ENCODE data around the gene ZNG1A. TPM values are rescaled to one million over a fixed set of nuclear protein-coding genes. Genes with fewer than 3 reads are reported as not detected.
"Not testable (repeated sequence)": the region's sequence is repeated elsewhere in the genome, so short reads cannot be mapped to it uniquely, and the experiment has no call there.

Gene ZNG1A
- polyA plus RNA-seq, 3 donors: 26.7 to 70.5 (median 53.1) TPM

DNA sequence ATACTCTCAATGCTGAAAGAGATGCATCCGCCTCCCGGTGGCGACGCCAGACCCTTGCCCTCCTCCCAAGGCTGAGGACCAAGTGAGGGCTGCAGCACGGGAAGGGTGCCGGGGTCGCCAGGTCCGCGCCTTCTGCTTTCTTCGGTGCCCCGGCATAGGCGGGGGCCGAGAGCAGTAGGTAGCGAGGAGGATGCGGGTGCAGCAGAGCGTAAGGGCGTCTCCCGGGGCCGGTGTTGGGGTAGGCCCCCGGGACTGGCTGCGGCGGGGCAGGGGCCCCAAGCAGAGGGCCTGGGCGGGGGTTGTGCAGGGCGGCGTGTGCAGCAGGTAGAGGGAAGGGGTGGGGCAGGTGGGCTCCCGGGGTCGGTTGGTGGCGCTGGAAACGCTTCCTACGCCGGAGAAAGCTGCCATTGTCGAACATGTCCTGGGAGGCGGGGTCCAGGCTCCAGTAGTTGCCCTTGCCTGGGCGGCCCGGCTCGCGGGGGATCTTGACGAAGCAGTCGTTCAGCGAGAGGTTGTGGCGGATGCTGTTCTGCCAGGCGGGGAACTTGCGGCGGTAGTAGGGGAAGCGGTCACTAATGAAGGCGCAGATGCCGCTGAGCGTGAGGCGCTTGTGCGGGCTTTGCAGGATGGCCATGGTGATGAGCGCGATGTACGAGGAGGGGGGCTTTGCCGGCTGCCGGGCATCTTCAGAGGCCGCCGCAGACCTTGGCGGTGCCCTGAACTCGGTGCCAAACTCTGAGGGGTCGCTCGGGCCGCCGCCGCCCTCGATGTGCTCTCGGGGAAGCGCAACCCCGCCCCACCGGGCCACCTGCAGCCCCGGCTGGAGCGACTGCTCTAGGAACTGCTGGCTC is 61.5 kb downstream of the ZNG1A start:
- Histone ChIP-seq H3K4me1 (ENCODE audit: control insufficient read depth in 1 of 2, insufficient read depth in 2 of 2, low read length in 2 of 2) (peaks cover 20 to 25% of the 10 kb centered on the region in 2 donors), H3K27me3 (ENCODE audit: control insufficient read depth in 2 of 2, insufficient read depth in 2 of 2, low read length in 2 of 2) (peaks cover 25 to 44% of the 10 kb centered on the region in 2 donors)
- DNase-seq; H4K20me1 ChIP-seq (ENCODE audit: insufficient read depth, low read length); H3K9ac ChIP-seq (ENCODE audit: insufficient read depth, low read length, poor library complexity, severe bottlenecking); H3K9me3 ChIP-seq (replicated peaks in 1 of 2; ENCODE audit: control insufficient read depth in 1 of 2, insufficient read depth in 1 of 2, low read length in 2 of 2); H3K36me3 ChIP-seq (replicated peaks in 1 of 2; ENCODE audit: control insufficient read depth in 1 of 2, insufficient read depth in 2 of 2, low read length in 2 of 2); H3K27ac ChIP-seq (ENCODE audit: low read depth in 1 of 2, low read length in 2 of 2); H3K79me2 ChIP-seq (ENCODE audit: insufficient read depth, low read length); H3K4me3 ChIP-seq (replicated peaks in 1 of 3; ENCODE audit: low read depth in 2 of 3, low read length in 3 of 3); H3K4me2 ChIP-seq (replicated peaks; ENCODE audit: extremely low read depth, low read length, poor library complexity, severe bottlenecking); intact Hi-C loops (cut with micrococcal nuclease); H2AFZ ChIP-seq (ENCODE audit: insufficient read depth, low read depth, low read length, poor library complexity, severe bottlenecking): not testable (repeated sequence)
- peaks cover 16 to 29% of the 10 kb centered on the region in 2 donors for H3K36me3 Mint-ChIP-seq
- peaks cover 50 to 67% (median 57%) of the 10 kb centered on the region in 3 donors for H3K27me3 Mint-ChIP-seq (ENCODE audit: low read depth in 3 of 3)
- WGBS (ENCODE audit: insufficient coverage): 1% methylated on average over 25 of the region's 71 CpGs
- peak overlapping the region in 1 of 7 donors; percentile 54 for H3K27ac Mint-ChIP-seq
- peaks cover 29% of the 10 kb centered on the region for H3K4me1 Mint-ChIP-seq
- H3K4me3 Mint-ChIP-seq: peak overlapping the region; percentile 58 to 87
- H3K9me3 Mint-ChIP-seq: peaks cover 0 to 22% (median 10%) of the 10 kb centered on the region in 7 donors

GRCh38 chr9:116239-117077 is 62.4 kb downstream of the ZNG1A start:
- H2AFZ ChIP-seq (ENCODE audit: insufficient read depth, low read depth, low read length, poor library complexity, severe bottlenecking); intact Hi-C loops (cut with micrococcal nuclease); H3K79me2 ChIP-seq (ENCODE audit: insufficient read depth, low read length); H3K4me2 ChIP-seq (replicated peaks; ENCODE audit: extremely low read depth, low read length, poor library complexity, severe bottlenecking); H4K20me1 ChIP-seq (ENCODE audit: insufficient read depth, low read length); DNase-seq; H3K9me3 ChIP-seq (replicated peaks in 1 of 2; ENCODE audit: control insufficient read depth in 1 of 2, insufficient read depth in 1 of 2, low read length in 2 of 2); H3K4me3 ChIP-seq (replicated peaks in 1 of 3; ENCODE audit: low read depth in 2 of 3, low read length in 3 of 3); H3K27ac ChIP-seq (ENCODE audit: low read depth in 1 of 2, low read length in 2 of 2); H3K36me3 ChIP-seq (replicated peaks in 1 of 2; ENCODE audit: control insufficient read depth in 1 of 2, insufficient read depth in 2 of 2, low read length in 2 of 2); H3K9ac ChIP-seq (ENCODE audit: insufficient read depth, low read length, poor library complexity, severe bottlenecking): not testable (repeated sequence)
- Mint-ChIP-seq H3K4me3 (peak overlapping the region in 1 of 2 donors; percentile 78), H3K27ac (peak overlapping the region in 1 of 7 donors; percentile 35), H3K9me3 (peaks cover 0 to 22% (median 10%) of the 10 kb centered on the region in 7 donors), H3K4me1 (peaks cover 29% of the 10 kb centered on the region), H3K36me3 (peaks cover 16 to 29% of the 10 kb centered on the region in 2 donors), H3K27me3 (ENCODE audit: low read depth in 3 of 3) (peaks cover 55 to 73% (median 58%) of the 10 kb centered on the region in 3 donors)
- 7% methylated on average over 13 of the region's 41 CpGs for WGBS (ENCODE audit: insufficient coverage)
- H3K4me1 ChIP-seq (ENCODE audit: control insufficient read depth in 1 of 2, insufficient read depth in 2 of 2, low read length in 2 of 2): peaks cover 20 to 25% of the 10 kb centered on the region in 2 donors
- H3K27me3 ChIP-seq (ENCODE audit: control insufficient read depth in 2 of 2, insufficient read depth in 2 of 2, low read length in 2 of 2): peaks cover 27 to 51% of the 10 kb centered on the region in 2 donors

GRCh38 chr9:115118-115451 is 63.8 kb downstream of the ZNG1A start:
- H3K4me2 ChIP-seq (replicated peaks; ENCODE audit: extremely low read depth, low read length, poor library complexity, severe bottlenecking); H3K27ac ChIP-seq (ENCODE audit: low read depth in 1 of 2, low read length in 2 of 2); H3K79me2 ChIP-seq (ENCODE audit: insufficient read depth, low read length); H4K20me1 ChIP-seq (ENCODE audit: insufficient read depth, low read length); H3K27ac Mint-ChIP-seq; H3K9me3 ChIP-seq (replicated peaks in 1 of 2; ENCODE audit: control insufficient read depth in 1 of 2, insufficient read depth in 1 of 2, low read length in 2 of 2); H3K9ac ChIP-seq (ENCODE audit: insufficient read depth, low read length, poor library complexity, severe bottlenecking); DNase-seq; H2AFZ ChIP-seq (ENCODE audit: insufficient read depth, low read depth, low read length, poor library complexity, severe bottlenecking); intact Hi-C loops (cut with micrococcal nuclease); H3K36me3 ChIP-seq (replicated peaks in 1 of 2; ENCODE audit: control insufficient read depth in 1 of 2, insufficient read depth in 2 of 2, low read length in 2 of 2): not testable (repeated sequence)
- Histone ChIP-seq H3K27me3 (ENCODE audit: control insufficient read depth in 2 of 2, insufficient read depth in 2 of 2, low read length in 2 of 2) (peaks cover 27 to 51% of the 10 kb centered on the region in 2 donors), H3K4me3 (replicated peaks in 1 of 3; ENCODE audit: low read depth in 2 of 3, low read length in 3 of 3) (peak overlapping the region in 1 of 3 experiments; percentile 68), H3K4me1 (ENCODE audit: control insufficient read depth in 1 of 2, insufficient read depth in 2 of 2, low read length in 2 of 2) (peaks cover 20 to 25% of the 10 kb centered on the region in 2 donors)
- 4% methylated on average over 4 of the region's 11 CpGs for WGBS (ENCODE audit: insufficient coverage)
- peaks cover 0 to 22% (median 10%) of the 10 kb centered on the region in 7 donors for H3K9me3 Mint-ChIP-seq
- H3K27me3 Mint-ChIP-seq (ENCODE audit: low read depth in 3 of 3): peaks cover 55 to 77% (median 58%) of the 10 kb centered on the region in 3 donors
- H3K4me3 Mint-ChIP-seq: peak overlapping the region; percentile 83 to 97
- peaks cover 29% of the 10 kb centered on the region for H3K4me1 Mint-ChIP-seq
- peaks cover 9 to 22% of the 10 kb centered on the region in 2 donors for H3K36me3 Mint-ChIP-seq
